Measurements from ENCODE around the gene SYNJ2. TPM values are rescaled to one million over a fixed set of nuclear protein-coding genes. Genes with fewer than 3 reads are reported as not detected.

The SYNJ2 gene
- total and polyA plus RNA-seq, 2 donors (not counting 3 experiments of a cell fraction or from before 2014, with no cell fraction given), result 35.1 to 78.2 TPM

- ChIA-PET CTCF (interaction anchor here (1.0 kb wide), 1 partner anchor 9 kb away, joined by 3 read pairs; no protein-coding TSS in a partner anchor), POLR2A (no interaction called here)
- H3K79me2 ChIP-seq (ENCODE audit: control insufficient read depth, insufficient read depth, low read length), result peaks cover 99% of the 10 kb centered on the region
- H3K9me3 ChIP-seq (replicated peaks; ENCODE audit: control insufficient read depth, insufficient read depth, low read length), result no peaks in the 10 kb centered on the region
- H3K27me3 ChIP-seq (ENCODE audit: control insufficient read depth in 2 of 2, insufficient read depth in 2 of 2, low read length in 2 of 2), result no peaks in the 10 kb centered on the region
- no peak overlapping the region for H2AFZ ChIP-seq (ENCODE audit: low read depth, low read length)
- FAIRE-seq, result no peak
- H3K9ac ChIP-seq (replicated peaks; ENCODE audit: extremely low read depth, insufficient read depth, low read length), result no peak overlapping the region
- H3K27ac ChIP-seq (ENCODE audit: insufficient read depth, low read depth, low read length), result no peak overlapping the region
- no peak overlapping the region for H3K4me3 ChIP-seq (replicated peaks in 1 of 3; ENCODE audit: insufficient read depth in 1 of 3, low read depth in 1 of 3, low read length in 3 of 3)
- intact Hi-C loops (cut with micrococcal nuclease), result no loop called here
- DNase-seq (ENCODE audit: low read depth, low spot score), result no peak
- no peak overlapping the region for H3K4me2 ChIP-seq (ENCODE audit: insufficient read depth, low read length)
- peaks cover 28% of the 10 kb centered on the region for H3K4me1 ChIP-seq (ENCODE audit: control insufficient read depth, extremely low read depth, insufficient read depth, low read length)
- no peaks in the 10 kb centered on the region for H4K20me1 ChIP-seq (replicated peaks; ENCODE audit: control insufficient read depth, extremely low read depth, insufficient read depth, low read length)
- dilution Hi-C loops (cut with MboI; ENCODE audit: extremely low pct_ligation_motif_present, low sequenced_read_pairs), result no loop called here
- no TSS peak for BruUV-seq (replicated peaks)
- no peaks in the 10 kb centered on the region for H3K36me3 ChIP-seq (ENCODE audit: control insufficient read depth in 2 of 2, extremely low read depth in 1 of 2, insufficient read depth in 2 of 2, low read length in 2 of 2)
- no peaks in the 10 kb centered on the region for H3K9me1 ChIP-seq (replicated peaks; ENCODE audit: control insufficient read depth, extremely low read depth, insufficient read depth, low read length)
- no peak for TF ChIP-seq POLR2A (IDR thresholded peaks at IDR 0.05; ENCODE audit: low read depth, low read length)
- TF ChIP-seq CTCF (IDR thresholded peaks at IDR 0.05; ENCODE audit: extremely low read depth in 1 of 2, insufficient read depth in 1 of 2, low read depth in 1 of 2, low read length in 2 of 2), result no peak
- TF ChIP-seq EZH2 (IDR thresholded peaks at IDR 0.05; ENCODE audit: borderline replicate concordance, low read depth, low read length, severe bottlenecking), result no peak
- no peak for TF ChIP-seq JUN (IDR thresholded peaks at IDR 0.05; ENCODE audit: borderline replicate concordance, insufficient read depth, insufficient read length, low read depth)
- TF ChIP-seq MAX (IDR thresholded peaks at IDR 0.05; ENCODE audit: insufficient read depth, insufficient read length), result no peak
- TF ChIP-seq FOS (IDR thresholded peaks at IDR 0.05; ENCODE audit: borderline replicate concordance, insufficient read depth, low read length), result no peak
- TF ChIP-seq MYC (IDR thresholded peaks at IDR 0.05; ENCODE audit: low read depth, low read length), result no peak
- no peak for TF ChIP-seq GATA2 (IDR thresholded peaks at IDR 0.05; ENCODE audit: insufficient read depth, insufficient read length, low read depth, low read length)
- TF ChIP-seq POLR2AphosphoS5 (IDR thresholded peaks at IDR 0.05; ENCODE audit: insufficient read depth, low read depth, low read length), result no peak
These were observed 9.4 kb downstream of the SYNJ2 start for GRCh38 chr6:157991067-157991432.
